GM11168 (cell line): Measurements from ENCODE around the gene PITPNM1.

ENCODE experiments used
- in situ Hi-C: fragments of 300-500 bp; cut with MboI; formaldehyde crosslinking; loops from one replicate; pipeline ENCODE4 v1.12.0; 2022; ENCODE audit warnings: low sequenced_read_pairs; ENCODE audit not compliant: unreplicated experiment

The PITPNM1 gene

DNA sequence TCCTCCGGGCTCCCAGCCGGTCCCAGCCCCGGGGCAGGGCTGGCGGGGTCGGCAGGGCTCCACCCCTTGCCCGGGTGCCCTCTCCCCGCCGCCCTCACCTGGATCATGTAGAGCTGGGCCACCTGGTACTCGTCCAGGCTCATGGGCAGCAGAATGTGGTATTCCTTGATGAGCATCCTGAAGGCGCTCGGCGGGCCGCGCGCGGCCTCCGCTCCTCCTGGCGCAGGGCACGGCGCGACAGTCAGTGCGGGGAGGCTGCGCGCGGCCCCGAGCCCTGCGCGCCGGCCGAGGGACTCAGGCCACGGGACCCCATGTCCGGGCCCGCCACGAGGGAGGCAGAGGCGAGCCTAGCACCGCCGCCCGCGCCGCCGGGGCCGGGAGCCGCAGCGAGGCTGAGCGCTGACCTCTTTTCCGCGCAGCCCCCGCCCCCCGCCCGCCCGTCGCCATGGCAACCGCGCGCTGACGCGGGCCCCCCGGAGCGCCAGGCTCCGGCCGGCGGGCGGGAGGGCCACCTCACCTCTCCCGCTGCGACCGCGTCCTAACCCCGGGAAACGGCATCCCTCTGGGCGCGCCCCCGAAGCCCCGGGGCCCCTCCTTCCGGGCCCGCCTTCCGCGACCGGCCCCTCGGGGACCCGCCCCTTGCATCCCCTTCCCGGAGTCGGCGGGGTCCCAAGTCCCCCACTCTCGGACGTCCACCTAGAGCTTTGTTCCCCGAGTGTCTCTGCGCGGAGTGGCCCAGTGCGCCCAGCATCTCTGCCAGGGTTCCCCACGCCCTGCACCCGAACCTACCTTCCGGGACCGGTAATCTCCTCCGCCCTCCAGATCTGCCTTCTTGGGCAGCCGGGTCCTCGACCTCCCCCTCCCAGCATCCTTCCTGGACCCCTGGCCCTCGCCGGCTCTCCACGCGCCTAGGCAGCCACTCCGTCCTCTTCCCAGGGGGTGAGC, 886 bp downstream of the PITPNM1 start:
- in situ Hi-C loops, result loop anchor here (10.0 kb wide), 1 partner anchor 99 kb away; the partner anchor contains the start of genes PPP1CA and TBC1D10C

DNA sequence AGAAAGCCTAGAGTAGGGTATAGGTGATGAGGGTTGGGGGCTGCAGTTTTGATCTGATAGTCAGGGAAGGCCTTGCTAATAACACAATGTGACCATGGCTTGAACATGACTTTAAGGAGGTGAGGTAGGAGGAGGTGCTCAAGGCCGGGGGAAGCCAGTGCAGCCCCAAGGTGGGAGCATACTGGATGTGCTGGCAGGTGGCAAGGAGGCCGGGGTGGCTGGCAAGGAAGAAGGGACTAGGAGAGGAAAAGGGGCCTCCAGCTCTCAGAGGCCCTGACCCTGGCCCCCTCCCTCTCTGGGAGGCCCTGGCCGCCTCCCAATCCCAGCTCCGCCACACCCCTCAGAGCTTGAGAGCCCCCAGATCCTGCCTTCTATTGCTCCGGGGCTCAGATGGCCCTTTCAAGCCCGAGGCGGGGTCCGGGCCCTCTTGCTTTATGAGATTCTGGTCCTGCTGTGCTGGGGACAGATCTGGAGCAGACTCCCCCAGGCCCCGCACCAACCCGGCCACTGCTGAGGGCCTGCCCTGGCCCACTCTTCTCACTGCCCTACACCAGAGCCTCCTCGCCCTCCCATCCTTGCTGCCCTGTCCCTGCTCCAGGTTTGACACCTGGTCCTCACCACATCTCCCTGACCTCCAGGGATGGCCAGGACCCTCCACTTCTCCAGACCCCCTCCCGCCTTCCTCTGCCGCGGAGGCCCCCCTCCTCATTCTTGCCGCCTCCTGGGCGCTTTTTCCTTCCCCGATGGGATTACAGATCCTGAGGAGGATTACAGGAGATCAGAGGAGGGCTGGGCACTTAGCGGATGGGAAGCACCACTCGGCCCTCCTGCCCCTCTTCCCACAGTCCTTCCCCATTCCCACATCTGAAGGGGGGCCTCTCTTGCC, 1.8 kb downstream of the PITPNM1 start:
- in situ Hi-C loops, result loop anchor here (10.0 kb wide), 1 partner anchor 99 kb away; the partner anchor contains the start of genes PPP1CA and TBC1D10C

- in situ Hi-C loops, result loop anchor here (10.0 kb wide), 1 partner anchor 98 kb away; the partner anchor contains the start of genes PPP1CA and TBC1D10C
These were observed 2.7 kb downstream of the PITPNM1 start for GRCh38 chr11:67502328-67502979.

DNA sequence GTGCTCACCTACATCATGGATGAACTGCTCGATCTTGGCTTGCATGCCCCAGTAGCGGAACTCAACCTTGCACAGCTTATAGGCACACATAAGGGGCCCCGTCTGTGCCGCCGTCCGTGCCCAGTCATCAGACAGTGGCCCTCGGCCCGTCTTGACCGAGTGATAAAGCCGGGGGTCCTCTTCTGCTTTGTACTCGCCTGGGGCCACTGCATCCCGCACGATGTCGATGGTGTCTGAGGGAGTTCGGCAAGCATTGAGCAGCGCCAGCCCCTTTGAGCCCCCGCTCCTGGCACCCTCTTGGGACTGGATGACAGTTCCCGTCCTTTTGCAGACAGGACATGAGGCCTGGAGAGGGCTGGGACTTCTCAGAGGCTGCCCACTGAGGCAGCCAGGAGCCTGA, 3.3 kb downstream of the PITPNM1 start:
- in situ Hi-C loops, result loop anchor here (10.0 kb wide), 1 partner anchor 97 kb away; the partner anchor contains the start of genes PPP1CA and TBC1D10C

GRCh38 chr11:67500831-67501715, 4.1 kb downstream of the PITPNM1 start:
- in situ Hi-C loops, result loop anchor here (10.0 kb wide), 1 partner anchor 96 kb away; the partner anchor contains the start of genes PPP1CA and TBC1D10C

GRCh38 chr11:67500484-67500821, 4.7 kb downstream of the PITPNM1 start:
- in situ Hi-C loops, result loop anchor here (10.0 kb wide), 1 partner anchor 96 kb away; the partner anchor contains the start of genes PPP1CA and TBC1D10C

DNA sequence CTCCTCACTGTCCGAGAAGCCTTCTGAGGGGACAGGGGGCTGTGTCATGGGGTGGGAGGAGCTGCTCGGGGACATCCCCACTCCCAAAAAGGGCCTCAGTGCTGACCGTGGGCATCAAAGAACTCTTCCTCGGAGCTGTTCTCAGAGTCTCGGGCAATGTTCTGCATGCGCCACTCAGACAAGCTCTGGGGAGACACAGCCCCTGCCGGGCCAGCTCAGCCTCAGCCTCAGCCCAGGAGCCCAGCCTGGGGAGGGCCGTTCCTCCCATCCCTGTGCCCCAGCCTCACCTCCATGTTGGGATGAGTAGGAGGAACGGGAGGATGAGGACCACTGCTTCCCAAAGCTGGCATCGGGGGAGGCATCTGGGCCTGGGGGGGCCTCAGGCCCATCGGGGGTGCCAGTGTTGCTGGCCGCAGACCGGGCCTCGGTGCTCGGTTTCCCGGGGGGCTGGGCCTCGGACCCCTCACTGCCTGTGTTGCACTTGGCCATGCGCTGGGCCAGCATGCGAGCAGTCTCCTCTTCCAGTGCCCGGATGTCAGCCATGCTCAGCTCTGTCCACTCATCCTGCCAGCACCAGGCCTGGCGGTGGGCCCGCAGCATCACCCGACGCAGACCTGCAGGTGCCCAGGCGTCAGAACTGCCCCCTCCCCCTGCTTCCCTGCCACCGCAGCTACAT, 5.2 kb downstream of the PITPNM1 start:
- in situ Hi-C loops, result loop anchor here (10.0 kb wide), 1 partner anchor 95 kb away; the partner anchor contains the start of genes PPP1CA and TBC1D10C

DNA sequence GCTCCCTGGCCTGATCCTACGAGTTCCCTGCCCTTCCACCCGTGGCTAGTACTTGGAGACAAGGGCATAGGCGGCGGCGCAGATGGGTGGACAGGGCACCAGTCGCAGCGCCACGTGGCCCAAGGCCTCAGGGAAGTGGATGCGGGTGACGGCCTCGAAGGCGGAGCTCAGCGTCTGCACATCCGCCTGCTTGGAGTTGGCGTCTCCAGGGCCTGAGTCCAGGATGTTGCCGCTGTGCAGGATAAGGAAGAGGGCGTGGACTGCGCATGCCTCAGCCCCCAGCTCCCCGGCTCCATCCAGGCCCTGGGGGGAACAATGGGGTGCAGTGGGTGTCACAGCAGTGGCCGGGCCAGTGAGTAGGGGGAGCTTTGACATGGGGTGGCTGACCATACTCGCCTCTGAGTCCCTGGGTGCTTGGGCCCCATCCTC, 6.6 kb downstream of the PITPNM1 start:
- in situ Hi-C loops, result no loop called here

DNA sequence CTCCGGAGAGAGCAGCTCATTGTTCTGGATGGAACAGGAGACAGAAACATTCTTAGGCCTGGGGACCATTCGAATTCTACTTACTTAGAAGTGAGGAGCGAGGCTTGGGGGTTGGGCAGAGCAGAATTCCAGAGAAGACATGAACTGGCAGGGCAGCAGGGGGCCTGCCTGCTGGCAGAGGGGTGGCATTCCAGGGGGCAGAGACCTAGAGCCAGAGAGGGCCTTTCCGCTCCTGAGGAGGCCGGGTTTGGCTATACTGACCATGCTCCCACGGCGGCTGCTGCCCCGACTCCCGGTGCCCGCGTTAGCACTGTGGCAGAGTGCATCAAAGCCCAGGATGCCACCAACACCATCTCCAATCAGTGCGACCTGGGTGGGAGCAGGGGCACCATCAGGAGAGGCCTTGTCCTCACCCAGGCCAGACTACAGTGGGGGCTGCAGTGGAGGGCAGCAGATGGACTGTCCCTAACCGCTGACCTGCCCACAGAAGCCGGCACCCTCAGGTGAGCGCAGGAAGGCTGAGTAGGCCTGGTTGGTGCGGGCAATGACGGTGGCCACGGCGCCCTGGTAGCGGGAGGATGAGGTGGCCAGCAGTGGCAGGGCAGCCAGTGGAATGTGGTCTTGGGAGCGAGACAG, 7.4 kb downstream of the PITPNM1 start:
- in situ Hi-C loops, result no loop called here

DNA sequence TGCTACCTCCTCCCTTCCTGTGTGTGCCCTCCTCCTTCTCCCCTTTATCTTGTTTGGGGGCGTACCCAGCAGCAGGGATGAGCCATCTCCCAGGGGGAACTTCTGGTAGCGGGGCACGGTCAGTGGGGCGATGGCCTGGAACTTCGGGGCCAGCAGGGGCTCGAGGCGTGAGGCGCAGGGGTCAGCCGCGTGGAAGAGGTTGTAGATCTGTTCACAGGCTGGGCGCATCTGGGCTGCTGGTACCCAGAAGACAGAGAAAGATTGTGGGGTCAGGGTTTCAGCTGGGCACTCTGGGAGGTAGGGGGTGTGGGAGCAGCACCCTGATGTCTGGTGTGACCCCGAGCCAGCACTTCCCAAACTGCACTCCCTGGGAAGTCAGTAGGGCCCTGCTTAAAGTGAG, 9.1 kb downstream of the PITPNM1 start:
- in situ Hi-C loops, result no loop called here

- in situ Hi-C loops, result no loop called here
These were observed 9.7 kb downstream of the PITPNM1 start for GRCh38 chr11:67495234-67496005.

GRCh38 chr11:67494371-67495233, 10.6 kb downstream of the PITPNM1 start:
- in situ Hi-C loops, result no loop called here

- in situ Hi-C loops, result no loop called here
These were observed 11.4 kb downstream of the PITPNM1 start for GRCh38 chr11:67493548-67494370.

DNA sequence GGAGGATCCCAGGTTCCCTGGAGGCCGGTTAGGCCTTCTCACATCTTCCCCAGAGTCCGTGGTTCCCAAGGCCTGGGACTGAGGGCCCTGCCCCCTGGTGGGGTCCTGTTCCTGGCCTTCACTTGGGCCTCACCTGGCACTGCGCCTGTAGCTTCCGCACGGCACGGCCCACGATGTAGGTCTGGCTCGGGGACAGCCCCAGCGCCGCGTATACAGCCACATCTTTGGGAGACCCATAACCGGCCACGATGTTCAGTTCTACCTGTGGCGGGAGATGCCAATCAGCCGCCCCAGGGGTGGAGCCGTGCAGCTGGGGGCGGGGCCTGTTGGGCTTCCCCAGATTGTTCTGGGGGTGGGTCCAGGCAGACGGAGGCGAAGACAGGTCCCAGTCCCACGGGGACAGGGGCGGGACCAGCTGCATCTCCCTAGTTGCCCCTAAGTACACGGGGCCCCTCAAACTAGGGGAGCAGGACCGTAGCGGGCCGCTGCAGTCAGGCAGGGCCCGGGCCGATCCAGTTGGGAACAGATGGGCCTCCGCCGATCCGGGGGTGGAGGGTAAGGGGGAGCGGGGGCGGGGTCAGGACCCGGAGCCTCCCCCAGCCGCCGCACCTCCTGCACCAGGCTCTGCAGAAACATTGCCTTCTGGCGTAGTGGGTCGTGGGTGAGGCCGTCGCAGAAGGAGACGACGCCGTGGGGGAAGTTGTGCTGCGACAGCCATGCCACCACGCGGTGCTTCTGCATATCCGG, 12.2 kb downstream of the PITPNM1 start:
- in situ Hi-C loops, result no loop called here
